ENCODE data around the gene LINGO4.
"Not testable (repeated sequence)": the region's sequence is repeated elsewhere in the genome, so short reads cannot be mapped to it uniquely, and the experiment has no call there.

Gene LINGO4

GRCh38 chr1:151780736-151781135 is 24.5 kb downstream of the LINGO4 start:
- not testable (repeated sequence) for DNase-seq

- DNase-seq = no peak
These were observed 25.4 kb downstream of the LINGO4 start for GRCh38 chr1:151779852-151780251.

GRCh38 chr1:151777317-151777716 is 27.9 kb downstream of the LINGO4 start:
- DNase-seq = no peak

GRCh38 chr1:151776665-151777062 is 28.6 kb downstream of the LINGO4 start:
- DNase-seq = no peak

DNA sequence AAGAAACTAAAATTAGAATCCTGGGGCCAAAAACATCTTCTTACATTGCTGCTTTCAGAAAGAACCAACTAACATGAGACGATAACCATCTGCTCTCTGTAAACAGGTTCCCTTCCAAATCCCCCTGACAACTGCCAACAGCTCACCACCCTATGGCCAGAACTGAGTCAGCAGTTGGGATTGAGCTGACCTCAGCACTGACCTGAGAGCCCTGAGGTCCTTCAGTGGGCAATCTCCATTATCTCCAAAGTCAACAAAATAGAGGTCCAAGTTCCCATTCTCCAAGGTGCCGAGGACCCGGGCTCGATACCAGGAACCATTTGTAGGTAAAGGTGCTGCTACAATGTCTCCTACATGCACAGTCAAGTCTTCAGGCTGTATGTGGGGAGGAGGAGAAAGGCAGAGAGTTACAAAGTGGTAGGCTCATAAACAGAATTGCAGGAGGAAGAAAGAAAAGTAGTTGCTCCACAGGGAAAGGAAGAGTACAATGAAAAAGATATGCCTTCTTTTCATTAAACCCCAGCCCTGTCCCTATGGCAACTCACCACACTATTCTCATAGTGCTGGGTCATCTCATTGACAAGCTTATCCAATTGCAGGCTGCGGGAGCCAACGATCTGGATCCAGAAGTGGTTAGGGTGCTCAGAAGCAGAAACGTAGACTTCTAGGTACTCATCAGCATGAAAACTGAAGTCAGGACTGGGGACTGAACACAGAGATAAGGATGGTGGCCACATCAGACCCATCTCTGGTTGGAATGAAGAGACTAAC is 29.1 kb downstream of the LINGO4 start:
- DNase-seq = no peak

GRCh38 chr1:151774256-151774922 is 30.8 kb downstream of the LINGO4 start:
- DNase-seq = no peak

DNA sequence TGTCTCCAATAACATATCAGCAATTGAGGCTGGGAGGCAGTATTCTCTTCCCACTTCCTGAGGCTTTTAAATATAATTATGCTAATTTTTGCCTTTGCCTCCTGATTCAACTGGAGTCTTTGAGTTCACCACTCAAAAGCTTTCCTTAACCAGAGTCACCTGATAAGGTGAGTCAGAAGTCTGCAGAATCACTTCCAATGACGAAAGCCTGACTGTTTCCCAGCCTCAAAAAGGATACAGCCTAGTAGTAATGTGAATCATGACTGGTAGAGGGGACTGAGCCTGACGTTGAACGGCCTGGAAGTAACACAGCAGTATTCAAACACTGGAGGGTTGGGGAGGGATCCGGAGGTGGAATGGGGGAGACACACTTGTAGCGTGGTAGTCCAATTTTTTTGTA is 31.5 kb downstream of the LINGO4 start:
- no peak for DNase-seq

DNA sequence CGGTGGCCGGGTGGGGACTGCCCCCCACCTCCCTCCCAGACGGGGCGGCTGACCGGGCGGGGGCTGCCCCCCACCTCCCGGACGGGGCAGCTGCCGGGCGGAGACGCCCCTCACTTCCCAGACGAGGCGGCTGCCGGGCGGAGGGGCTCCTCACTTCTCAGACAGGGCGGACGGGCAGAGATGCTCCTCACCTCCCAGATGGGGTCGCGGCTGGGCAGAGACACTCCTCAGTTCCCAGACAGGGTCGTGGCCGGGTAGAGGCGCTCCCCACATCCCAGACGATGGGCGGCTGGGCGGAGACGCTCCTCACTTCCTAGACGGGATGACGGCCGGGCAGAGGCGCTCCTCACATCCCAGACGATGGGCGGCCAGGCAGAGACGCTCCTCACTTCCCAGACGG is 35.9 kb downstream of the LINGO4 start:
- DNase-seq = not testable (repeated sequence)

DNA sequence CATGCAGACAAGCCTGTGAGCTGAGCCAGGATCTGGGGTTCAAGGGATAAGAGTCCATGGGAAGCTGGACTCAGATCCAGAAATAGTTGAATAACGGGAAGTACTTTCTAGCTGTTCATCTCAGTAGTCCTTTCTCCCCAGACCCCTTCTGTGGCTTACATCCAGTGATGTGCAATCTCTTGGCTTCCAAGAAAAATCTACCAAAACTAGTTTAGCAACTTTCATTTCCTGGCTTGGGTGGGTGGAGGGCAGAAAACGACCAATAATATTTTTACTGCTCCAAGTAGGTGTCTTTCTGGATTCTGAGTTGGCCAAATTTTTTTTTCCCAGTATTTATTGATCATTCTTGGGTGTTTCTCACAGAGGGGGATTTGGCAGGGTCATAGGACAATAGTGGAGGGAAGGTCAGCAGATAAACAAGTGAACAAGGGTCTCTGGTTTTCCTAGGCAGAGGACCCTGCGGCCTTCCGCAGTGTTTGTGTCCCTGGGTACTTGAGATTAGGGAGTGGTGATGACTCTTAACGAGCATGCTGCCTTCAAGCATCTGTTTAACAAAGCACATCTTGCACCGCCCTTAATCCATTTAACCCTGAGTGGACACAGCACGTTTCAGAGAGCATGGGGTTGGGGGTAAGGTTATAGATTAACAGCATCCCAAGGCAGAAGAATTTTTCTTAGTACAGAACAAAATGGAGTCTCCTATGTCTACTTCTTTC is 36.7 kb downstream of the LINGO4 start:
- peak; percentile 4 for DNase-seq

DNA sequence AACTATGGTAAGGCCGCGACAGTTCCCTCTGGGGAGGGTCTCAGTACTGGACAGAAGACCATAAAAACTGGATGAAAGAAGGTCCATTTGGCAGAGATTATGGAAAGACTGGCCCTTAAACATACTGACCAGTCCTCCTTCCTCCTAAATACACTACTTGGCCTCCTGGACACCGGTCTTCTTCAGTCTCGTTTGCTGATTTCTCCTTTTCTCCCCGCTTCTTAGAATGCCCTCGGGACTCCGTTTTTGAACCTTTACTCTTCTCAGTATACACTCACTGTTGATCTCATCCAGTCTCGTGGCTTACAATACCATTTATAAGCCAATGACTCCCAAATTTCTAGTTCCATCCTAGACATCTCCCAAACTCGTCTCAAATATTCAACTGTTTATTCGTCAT is 41.2 kb downstream of the LINGO4 start:
- no peak for DNase-seq

DNA sequence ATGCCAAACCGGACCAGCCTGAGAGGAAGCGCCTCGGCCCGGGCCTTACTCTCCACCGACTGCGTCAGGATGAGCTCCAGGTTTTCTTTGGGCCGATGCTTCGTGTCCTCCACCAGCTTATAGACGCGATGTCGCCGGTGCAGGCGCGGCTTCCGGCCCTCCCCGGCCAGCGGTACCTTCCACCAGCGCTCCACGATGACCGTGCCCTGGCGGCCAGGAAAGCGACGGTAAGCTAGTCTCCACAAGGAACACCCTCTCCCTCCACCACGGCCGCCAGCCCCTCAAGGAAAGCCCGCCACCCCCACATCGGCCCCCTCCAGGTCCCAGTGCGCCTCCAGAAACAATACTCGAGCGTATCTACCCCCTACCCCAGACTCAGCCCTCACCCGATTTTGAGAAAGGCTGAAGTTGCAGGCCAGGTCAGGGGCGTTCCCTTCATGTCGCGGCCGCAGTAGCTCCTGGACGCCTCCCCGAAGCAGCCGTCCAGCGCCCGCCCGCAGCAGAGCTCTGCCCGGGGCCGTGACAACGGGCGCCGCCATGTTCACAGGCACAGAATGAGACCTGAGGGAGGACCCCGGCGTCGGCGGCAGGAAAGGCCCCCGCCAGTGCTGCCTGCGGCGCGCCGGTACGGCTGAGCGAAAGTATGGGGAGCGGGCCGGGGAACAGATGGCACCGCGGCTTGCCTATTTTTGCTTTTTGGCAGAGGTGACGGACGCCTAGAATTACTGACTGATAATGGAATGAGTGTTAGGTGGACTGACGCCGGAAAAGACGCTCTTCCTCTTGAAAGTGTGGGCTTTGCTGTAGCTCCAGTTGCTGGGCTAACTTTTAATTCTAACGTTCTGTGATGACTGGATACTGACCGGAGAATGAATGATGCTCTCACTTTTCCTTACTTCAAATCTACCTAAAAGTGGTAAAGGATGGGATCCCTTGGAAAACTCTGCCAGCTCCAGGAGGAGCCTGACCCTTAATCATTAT is 42.0 kb downstream of the LINGO4 start, which contains the start of gene MRPL9:
MRPL9 (minus strand) TSS at position 556 of the 981 bp plus-strand sequence; CDS start at position 539, 17 bp downstream.
- DNase-seq = peak; percentile 79

DNA sequence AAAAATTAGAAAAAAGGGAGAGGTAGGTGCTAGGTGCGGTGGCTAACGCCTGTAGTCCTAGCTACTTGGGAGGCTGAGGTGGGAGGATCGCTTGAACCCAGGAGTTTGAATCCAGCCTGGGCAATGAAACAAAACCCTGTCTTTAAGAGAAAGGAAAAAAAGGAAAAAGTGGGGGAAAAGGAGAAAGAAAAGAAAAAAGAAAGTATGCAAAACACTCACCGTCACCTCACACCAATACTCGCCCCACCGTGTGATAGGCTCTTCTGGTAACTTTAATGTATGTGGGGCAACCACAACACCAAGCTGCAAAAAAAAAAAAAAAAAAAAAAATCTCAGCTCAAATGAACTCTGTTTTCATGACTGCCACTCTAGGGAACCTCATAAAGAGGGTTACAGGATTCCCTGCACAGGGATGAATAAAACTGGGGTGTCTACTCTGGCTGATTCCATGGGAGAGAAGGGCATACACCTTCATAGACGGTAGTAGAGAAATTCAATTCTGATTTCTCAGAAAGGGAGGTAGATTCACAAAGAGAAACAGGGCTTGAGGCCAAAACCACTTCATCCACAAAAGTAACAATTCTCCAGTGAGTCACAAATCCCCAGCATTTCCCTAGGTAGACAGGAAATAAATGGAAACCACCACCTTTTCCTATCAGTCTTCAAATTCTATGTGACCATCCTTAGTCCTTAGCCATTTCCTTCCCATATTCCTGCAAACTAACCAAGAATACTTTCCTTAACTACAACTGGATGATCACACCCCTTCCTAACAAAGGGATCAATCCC is 44.4 kb downstream of the LINGO4 start:
- no peak for DNase-seq

GRCh38 chr1:151759241-151759640 is 46.0 kb downstream of the LINGO4 start:
- DNase-seq = no peak

DNA sequence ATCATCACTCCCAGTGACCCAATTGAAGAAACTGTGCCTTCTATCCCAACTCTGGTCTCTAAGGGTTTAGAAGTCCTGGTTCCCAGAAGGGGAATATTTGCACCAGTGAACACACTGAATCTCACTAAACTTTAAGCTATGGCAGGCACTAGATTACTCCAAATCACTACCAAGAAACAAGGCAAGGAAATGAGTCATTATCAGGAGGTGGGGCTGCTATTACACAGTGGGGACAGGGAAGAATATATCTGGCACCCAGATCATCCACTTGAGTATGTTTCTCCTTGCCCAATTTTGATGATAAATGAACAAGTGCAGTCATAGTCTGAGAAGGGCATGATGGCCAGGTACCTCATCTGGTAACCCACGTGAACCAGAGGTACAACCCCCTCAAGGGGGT is 48.9 kb downstream of the LINGO4 start:
- DNase-seq = no peak
